ENCODE results near the gene GRID2. TPM values are rescaled to one million over a fixed set of nuclear protein-coding genes. Genes with fewer than 3 reads are reported as not detected.

The GRID2 gene
- total RNA-seq, 2 donors from 2014 or later: not detected

- H3K27me3 ChIP-seq: no peaks in the 10 kb centered on the region
- H3K4me3 ChIP-seq: no peak overlapping the region
- DNase-seq: no peak
- H3K9me3 ChIP-seq: no peaks in the 10 kb centered on the region
- intact Hi-C loops (cut with DNase I): no loop called here
- H3K9ac ChIP-seq (ENCODE audit: low read depth in 2 of 2, low read length in 2 of 2): no peak overlapping the region
- TF ChIP-seq CTCF (IDR thresholded peaks at IDR 0.05): no peak
- H3K4me1 ChIP-seq: no peaks in the 10 kb centered on the region
- no peaks in the 10 kb centered on the region for H3K36me3 ChIP-seq
- no peak overlapping the region for H3K27ac ChIP-seq
Measured at GRCh38 chr4:93461541-93461940, 1157.8 kb downstream of the GRID2 start.

- Histone ChIP-seq H3K4me1 (no peaks in the 10 kb centered on the region), H3K9me3 (no peaks in the 10 kb centered on the region), H3K36me3 (no peaks in the 10 kb centered on the region), H3K9ac (ENCODE audit: low read depth in 2 of 2, low read length in 2 of 2) (no peak overlapping the region), H3K27ac (no peak overlapping the region), H3K27me3 (no peaks in the 10 kb centered on the region), H3K4me3 (no peak overlapping the region)
- TF ChIP-seq CTCF (IDR thresholded peaks at IDR 0.05): no peak
- DNase-seq: no peak
- intact Hi-C loops (cut with DNase I): no loop called here
Measured at GRCh38 chr4:93466446-93466845, 1162.7 kb downstream of the GRID2 start.

- no peak for TF ChIP-seq CTCF (IDR thresholded peaks at IDR 0.05)
- H3K36me3 ChIP-seq: no peaks in the 10 kb centered on the region
- H3K27me3 ChIP-seq: no peaks in the 10 kb centered on the region
- H3K27ac ChIP-seq: no peak overlapping the region
- intact Hi-C loops (cut with DNase I): no loop called here
- DNase-seq: no peak
- no peaks in the 10 kb centered on the region for H3K9me3 ChIP-seq
- H3K4me1 ChIP-seq: no peaks in the 10 kb centered on the region
- H3K9ac ChIP-seq (ENCODE audit: low read depth in 2 of 2, low read length in 2 of 2): no peak overlapping the region
- H3K4me3 ChIP-seq: no peak overlapping the region
Measured at GRCh38 chr4:93467484-93468155, 1163.9 kb downstream of the GRID2 start.

GRCh38 chr4:93469560-93469959 is 1165.8 kb downstream of the GRID2 start:
- Histone ChIP-seq H3K9ac (ENCODE audit: low read depth in 2 of 2, low read length in 2 of 2) (no peak overlapping the region), H3K36me3 (no peaks in the 10 kb centered on the region), H3K9me3 (no peaks in the 10 kb centered on the region), H3K4me1 (no peaks in the 10 kb centered on the region), H3K4me3 (no peak overlapping the region), H3K27me3 (no peaks in the 10 kb centered on the region), H3K27ac (no peak overlapping the region)
- TF ChIP-seq CTCF (IDR thresholded peaks at IDR 0.05): no peak
- intact Hi-C loops (cut with DNase I): no loop called here
- DNase-seq: no peak

GRCh38 chr4:93475730-93476129 is 1172.0 kb downstream of the GRID2 start:
- Histone ChIP-seq H3K9me3 (no peaks in the 10 kb centered on the region), H3K27ac (no peak overlapping the region), H3K36me3 (no peaks in the 10 kb centered on the region), H3K27me3 (no peaks in the 10 kb centered on the region), H3K4me1 (no peaks in the 10 kb centered on the region), H3K9ac (ENCODE audit: low read depth in 2 of 2, low read length in 2 of 2) (no peak overlapping the region), H3K4me3 (no peak overlapping the region)
- TF ChIP-seq CTCF (IDR thresholded peaks at IDR 0.05): no peak
- no peak for DNase-seq
- intact Hi-C loops (cut with DNase I): no loop called here
